GM10266 (cell line): ENCODE results near the gene CTXN1.

Experiments used
- DNase-seq: peaks from one replicate; pipeline ENCODE4 v3.0.0; 2012; ENCODE audit errors: extremely low spot score
- CTCF ChIP-seq: IDR thresholded peaks from 2 replicates; pipeline ENCODE4 v1.5.1; 2012; ENCODE audit warnings: mild to moderate bottlenecking, low read depth; ENCODE audit not compliant: control insufficient read depth, insufficient read depth; ENCODE audit errors: missing control alignments

CTXN1 gene

DNA sequence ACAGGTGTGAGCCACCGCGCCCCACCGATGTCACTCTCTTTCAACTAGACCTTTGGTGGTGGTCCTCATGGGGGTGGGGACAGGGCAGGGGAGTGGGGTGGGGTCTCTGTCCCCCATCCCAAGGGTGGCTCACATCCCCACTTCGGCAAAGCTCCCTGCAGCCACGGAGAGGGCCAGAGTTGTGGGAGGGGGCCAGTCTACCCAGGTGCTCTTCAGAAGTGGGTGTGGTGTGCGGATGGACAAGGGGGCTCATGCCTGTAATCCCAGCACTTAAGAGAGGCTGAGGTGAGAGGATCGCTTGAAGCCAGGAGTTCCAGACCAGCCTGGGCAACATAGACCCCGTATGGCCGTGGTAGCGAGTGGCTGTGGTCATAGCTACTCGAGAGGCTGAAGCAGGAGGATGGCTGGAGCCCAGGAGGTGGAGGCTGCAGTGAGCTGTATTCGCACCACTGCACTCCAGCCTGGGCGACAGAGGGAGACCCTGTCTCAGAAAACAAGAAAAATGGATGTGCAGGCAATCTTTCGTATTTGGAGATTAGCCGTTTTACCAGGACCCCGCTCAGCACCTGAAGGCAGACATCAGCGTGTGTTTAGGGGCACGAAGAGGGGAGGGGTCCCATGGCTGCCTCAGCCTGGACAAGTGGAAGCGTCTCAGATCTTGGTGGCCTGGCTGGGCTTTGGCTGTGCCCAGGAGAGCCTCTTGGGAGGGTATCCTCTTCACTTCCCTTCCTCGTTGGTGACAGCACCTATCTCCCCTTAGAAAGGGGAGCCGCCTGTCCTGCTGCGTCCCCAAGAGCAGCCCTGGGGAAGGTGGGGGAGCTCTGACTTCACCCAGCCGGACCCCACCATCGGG lies 10.5 kb downstream of the CTXN1 start:
- TF ChIP-seq CTCF, result no peak
- DNase-seq, result peak; percentile 42

DNA sequence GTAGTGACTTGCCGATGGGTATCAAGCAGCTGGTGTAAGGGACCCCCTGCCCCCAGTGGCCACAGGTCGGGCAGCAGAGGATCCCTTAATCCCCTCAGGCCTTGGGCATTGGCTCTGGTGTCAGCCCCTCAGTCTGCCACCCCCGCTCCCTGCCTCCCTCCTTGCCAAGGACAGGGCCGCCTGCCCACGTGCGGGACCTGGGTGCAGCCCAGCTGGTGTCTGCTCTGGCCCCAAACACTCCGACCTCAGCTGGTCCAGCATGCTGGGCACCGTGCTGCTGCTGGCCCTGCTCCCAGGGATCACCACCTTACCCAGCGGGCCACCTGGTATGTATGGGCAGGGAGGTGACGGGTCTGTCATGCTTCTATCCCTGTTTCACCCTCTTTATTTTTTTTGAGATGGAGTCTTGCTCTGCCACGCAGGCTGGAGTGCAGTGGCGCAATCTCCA lies 11.3 kb downstream of the CTXN1 start, which contains the start of gene TGFBR3L:
Gene TGFBR3L, plus strand, starts transcription at position 233 of the 448 bp plus-strand sequence.
- no peak for TF ChIP-seq CTCF
- no peak for DNase-seq

GRCh38 chr19:7914099-7914498 lies 11.8 kb downstream of the CTXN1 start:
- no peak for TF ChIP-seq CTCF

DNA sequence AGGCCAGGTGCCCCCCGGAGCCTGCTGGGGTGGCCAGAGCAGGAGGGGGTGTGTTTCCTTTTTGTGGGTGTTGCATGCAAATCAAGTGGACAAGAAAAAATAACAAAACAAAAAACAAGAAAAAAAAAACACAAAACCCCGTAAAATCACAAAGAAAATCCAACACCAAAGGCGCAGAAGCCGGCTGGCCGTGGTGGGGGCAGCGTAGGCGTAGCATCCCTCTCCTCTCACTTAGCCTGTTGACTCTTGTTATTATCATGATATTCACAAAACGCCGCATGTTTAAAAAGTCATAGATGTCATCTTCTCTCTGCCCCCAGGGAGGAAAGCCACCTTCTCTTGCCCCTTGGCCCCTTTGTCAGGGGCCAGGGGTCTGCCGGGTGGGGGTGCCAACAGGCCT lies 12.3 kb downstream of the CTXN1 start:
- no peak for TF ChIP-seq CTCF
- DNase-seq, result no peak

More at GRCh38 chr19:7914099-7914498, 11.8 kb downstream of the CTXN1 start:
- DNase-seq, result no peak

GRCh38 chr19:7912697-7913564 lies 13.0 kb downstream of the CTXN1 start:
- no peak for DNase-seq
- no peak for TF ChIP-seq CTCF

- no peak for TF ChIP-seq CTCF
- no peak for DNase-seq
Measured at GRCh38 chr19:7912144-7912696, 13.7 kb downstream of the CTXN1 start.
